Measurements from ENCODE around the gene OR1L1.

DNA sequence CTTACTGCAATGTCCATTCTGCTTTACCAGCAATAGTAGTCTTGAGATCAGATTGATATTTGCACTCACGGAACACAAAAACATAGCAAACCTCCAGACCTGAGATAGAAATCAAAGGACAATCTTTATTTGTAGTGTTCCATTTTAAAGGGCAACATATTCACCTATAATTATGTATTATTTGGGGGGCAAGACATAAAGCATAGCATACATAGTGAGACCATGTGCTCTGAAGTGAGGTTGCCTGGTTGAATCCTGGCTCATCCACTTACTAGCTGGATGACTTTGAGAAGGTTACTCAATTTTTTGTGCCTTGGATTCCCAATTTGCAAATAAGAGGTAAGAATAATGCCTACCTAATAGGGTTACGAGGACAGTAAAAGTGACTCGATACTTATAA lies 4.0 kb upstream of the OR1L1 start, which contains the start of gene OR1B1:
- TF ChIP-seq, protein P1, sequence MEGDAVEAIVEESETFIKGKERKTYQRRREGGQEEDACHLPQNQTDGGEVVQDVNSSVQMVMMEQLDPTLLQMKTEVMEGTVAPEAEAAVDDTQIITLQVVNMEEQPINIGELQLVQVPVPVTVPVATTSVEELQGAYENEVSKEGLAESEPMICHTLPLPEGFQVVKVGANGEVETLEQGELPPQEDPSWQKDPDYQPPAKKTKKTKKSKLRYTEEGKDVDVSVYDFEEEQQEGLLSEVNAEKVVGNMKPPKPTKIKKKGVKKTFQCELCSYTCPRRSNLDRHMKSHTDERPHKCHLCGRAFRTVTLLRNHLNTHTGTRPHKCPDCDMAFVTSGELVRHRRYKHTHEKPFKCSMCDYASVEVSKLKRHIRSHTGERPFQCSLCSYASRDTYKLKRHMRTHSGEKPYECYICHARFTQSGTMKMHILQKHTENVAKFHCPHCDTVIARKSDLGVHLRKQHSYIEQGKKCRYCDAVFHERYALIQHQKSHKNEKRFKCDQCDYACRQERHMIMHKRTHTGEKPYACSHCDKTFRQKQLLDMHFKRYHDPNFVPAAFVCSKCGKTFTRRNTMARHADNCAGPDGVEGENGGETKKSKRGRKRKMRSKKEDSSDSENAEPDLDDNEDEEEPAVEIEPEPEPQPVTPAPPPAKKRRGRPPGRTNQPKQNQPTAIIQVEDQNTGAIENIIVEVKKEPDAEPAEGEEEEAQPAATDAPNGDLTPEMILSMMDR (IDR thresholded peaks at IDR 0.05): no peak
- TF ChIP-seq POLR2A (IDR thresholded peaks at IDR 0.05): no peak
